Caki2 (cell line): ENCODE measurements around the gene ZGRF1. TPM values are rescaled to one million over a fixed set of nuclear protein-coding genes. Genes with fewer than 3 reads are reported as not detected.
A peak's percentile ranks its signal among the peaks of the same experiment; 100 is the strongest.

Experiments used
- DNase-seq: peaks from one replicate; pipeline ENCODE4 v3.0.0-alpha.2; 2015; ENCODE audit warnings: low read depth
- in situ Hi-C: cut with HindIII; loops from 2 replicates; pipeline ENCODE4 v1.10.0; 2016; ENCODE audit warnings: low sequenced_read_pairs, low pct_unique_long_range_greater_than_20kb, mixed read lengths
- total RNA-seq: library from RNA; depleted of rRNA; stranded (reverse); fragments of >200 nt; shearing (Covaris generic); gene quantifications from 2 replicates; pipeline ENCODE4 v1.2.3, GENCODE V29; 2014; ENCODE audit warnings: low replicate concordance

ZGRF1 gene
- total RNA-seq, 1 experiment from 2014 or later, result 3.6 TPM

GRCh38 chr4:112521123-112522023, 115.3 kb downstream of the ZGRF1 start:
- in situ Hi-C loops, result no loop called here
- no peak for DNase-seq

GRCh38 chr4:112520598-112521122, 116.0 kb downstream of the ZGRF1 start:
- DNase-seq, result no peak
- in situ Hi-C loops, result no loop called here

GRCh38 chr4:112519689-112520597, 116.8 kb downstream of the ZGRF1 start:
- no peak for DNase-seq
- in situ Hi-C loops, result no loop called here

GRCh38 chr4:112518675-112519074, 118.0 kb downstream of the ZGRF1 start:
- DNase-seq, result no peak
- in situ Hi-C loops, result no loop called here

GRCh38 chr4:112517911-112518310, 118.8 kb downstream of the ZGRF1 start:
- in situ Hi-C loops, result no loop called here
- no peak for DNase-seq

- DNase-seq, result no peak
- in situ Hi-C loops, result no loop called here
Observed at GRCh38 chr4:112517067-112517634, 119.6 kb downstream of the ZGRF1 start.

- in situ Hi-C loops, result no loop called here
- DNase-seq, result peak; percentile 47
Observed at GRCh38 chr4:112516471-112517066, 120.1 kb downstream of the ZGRF1 start.

GRCh38 chr4:112516066-112516470, 120.6 kb downstream of the ZGRF1 start, which contains the start of gene NEUROG2:
TSS of gene NEUROG2 (minus strand) at chr4:112516180. CDS start at chr4:112515475, 705 bp downstream.
- in situ Hi-C loops, result no loop called here
- no peak for DNase-seq

- DNase-seq, result peak; percentile 68
- in situ Hi-C loops, result no loop called here
Observed at GRCh38 chr4:112515198-112516065, 121.3 kb downstream of the ZGRF1 start.

GRCh38 chr4:112514647-112515197, 122.0 kb downstream of the ZGRF1 start:
- no peak for DNase-seq
- in situ Hi-C loops, result no loop called here

GRCh38 chr4:112513971-112514646, 122.6 kb downstream of the ZGRF1 start:
- in situ Hi-C loops, result no loop called here
- no peak for DNase-seq

- no peak for DNase-seq
- in situ Hi-C loops, result no loop called here
Observed at GRCh38 chr4:112511803-112512118, 124.9 kb downstream of the ZGRF1 start.

GRCh38 chr4:112511093-112511802, 125.5 kb downstream of the ZGRF1 start:
- no peak for DNase-seq
- in situ Hi-C loops, result no loop called here

- DNase-seq, result no peak
- in situ Hi-C loops, result no loop called here
Observed at GRCh38 chr4:112510291-112511092, 126.2 kb downstream of the ZGRF1 start.
